Umbilical cord (tissue), 2 donors: Measurements from ENCODE around the gene LGALS7. TPM values are rescaled to one million over a fixed set of nuclear protein-coding genes. Genes with fewer than 3 reads are reported as not detected.

Experiments used
- DNase-seq: peaks from one replicate; pipeline ENCODE4 v3.0.0-alpha.2; 2015; ENCODE audit warnings: low spot score
- total RNA-seq: library from RNA; depleted of rRNA; stranded (reverse); fragments of >200 nt; gene quantifications from one replicate; pipeline ENCODE4 v1.2.3, GENCODE V29; 2014; ENCODE audit warnings: low replicate concordance; ENCODE audit not compliant: insufficient read depth

The LGALS7 gene
- total RNA-seq, 1 donor from 2014 or later: 4.3 TPM

DNA sequence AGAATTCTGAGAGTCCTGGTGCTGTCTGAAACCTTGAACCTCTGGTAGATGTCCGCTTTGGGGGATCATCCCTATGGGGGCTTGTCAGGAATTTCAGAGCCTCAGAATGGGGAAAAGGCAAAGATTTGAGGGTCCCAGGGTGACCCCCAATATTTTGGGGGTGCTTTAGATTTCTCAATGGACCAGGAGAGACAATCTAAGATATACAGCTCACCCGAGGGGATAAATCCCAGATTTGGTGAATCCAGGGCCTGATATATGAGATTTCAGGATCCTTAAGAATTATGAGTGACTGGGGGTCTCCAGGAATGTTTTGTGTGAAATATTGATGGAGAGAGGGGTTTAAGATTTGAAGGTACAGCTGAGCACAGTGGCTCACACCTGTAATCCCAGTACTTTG lies 32.4 kb downstream of the LGALS7 start:
- DNase-seq: no peak

DNA sequence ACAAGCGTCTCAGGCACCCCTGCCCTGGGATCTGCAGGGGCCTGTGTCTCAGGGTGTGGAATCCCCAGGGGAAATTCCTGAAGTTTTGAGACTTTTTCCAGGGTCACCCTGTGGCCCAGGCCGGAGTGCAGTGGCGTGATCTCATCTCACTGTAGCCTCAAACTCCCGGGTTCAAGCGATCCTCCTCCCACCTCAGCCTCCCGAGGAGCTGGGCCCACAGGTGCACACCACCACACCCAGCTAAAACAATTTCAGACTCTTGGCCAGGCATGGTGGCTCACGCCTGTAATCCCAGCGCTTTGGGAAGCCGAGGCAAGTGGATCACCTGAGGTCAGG lies 33.1 kb downstream of the LGALS7 start:
- DNase-seq: no peak

DNA sequence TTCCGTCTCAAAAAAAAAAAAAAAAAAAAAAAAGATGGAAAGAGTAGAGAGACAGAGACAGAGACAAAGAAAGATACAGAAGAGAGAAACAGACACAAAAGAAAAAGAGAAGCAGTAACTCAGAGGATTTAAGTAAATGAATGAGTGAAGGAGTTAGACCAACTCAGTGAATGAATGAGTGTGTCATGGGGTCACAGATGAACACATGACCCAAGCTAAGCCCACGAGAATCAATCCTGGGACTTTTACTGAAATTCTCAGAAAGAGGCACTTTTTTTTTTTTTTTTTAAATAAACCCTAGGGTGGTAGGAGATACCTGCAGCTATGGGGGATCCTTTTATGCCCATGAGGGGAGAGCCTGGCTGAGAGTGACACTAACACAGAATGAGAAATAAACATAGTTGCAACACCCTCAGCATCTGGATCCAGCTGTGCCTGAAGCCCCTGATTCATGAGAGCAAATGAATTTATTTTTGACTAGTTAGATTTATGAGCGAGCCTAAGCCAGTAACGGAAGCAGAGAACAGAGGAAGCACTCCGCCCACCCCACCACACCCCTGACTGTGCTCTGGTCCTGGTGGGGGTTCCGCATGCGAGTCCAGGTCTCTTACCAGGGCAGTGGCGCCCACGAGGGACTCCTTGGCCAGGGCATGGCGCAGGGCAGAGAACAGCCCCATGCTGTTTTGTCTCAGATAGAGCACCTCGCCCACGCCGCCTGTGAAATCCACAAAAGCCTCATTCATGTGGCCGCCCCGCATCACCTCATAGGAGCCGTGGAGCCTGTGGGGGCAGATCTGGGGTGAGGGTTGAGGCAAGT lies 33.7 kb downstream of the LGALS7 start:
- DNase-seq: no peak

DNA sequence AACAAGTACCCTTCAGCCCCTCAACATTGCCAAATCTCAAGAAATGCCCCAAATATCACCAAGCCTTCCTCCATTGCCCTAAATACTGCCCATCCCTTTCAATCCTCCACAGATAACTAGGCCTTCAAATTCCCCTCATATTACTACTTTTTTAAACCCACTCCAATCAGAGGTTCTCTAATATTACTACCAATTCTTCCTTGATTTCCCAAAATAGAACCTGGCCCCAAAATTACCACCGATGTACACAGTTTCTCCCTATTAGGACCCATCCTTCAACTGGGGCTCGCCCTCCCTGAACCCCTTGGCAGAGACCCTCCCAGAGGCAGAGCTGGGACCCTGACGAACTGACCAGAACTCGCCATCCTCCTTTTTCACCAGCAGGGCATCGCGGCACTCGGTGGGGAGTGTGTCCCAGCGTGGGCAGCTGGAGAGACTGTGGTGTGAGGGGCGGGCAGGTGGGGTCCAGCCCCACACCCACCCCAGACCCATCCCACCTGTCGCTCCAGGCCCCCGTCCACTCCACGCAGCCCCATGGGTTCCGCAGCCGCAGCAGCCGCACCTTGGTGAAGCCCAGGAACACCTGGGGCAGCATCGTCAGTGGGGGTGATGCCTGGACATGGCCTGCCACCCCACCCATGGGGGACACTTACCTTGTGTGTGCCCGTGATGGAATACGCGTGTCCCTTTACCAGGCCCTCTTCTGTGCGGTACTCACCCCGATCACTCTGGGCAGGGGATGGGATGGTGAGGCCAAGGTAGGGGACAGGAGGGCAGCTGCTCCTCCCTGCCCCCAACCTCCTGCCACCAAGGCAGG lies 35.2 kb downstream of the LGALS7 start:
- DNase-seq: peak; percentile 0

DNA sequence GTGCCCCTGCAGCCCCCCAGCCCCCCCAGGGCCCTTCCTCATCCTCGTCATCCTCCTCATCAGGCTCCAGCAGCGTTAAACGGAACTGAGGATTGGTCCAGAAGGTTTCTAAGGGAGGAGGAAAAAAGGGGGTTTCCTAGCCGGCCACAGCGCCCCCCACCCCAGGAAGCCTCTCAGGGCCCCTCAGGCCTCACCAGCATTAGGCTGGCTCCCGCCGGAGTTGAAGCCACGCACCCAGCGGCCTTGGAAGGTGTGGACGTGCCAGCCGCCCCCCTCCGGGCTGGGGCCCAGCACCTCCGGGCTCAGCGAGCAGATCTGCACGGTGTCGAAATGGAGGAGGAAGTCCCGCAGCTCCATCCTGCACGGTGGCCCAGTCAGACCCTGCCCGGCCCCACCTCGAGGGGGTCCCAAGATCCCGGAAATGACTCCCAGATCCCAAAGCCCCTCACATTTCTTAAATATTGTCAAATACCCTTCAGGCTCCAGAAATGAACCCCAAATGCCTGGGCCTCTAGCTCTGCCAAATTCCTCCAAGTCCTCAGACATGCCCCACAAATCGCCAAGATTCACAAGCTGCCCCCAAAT lies 35.9 kb downstream of the LGALS7 start:
- peak; percentile 1 for DNase-seq

DNA sequence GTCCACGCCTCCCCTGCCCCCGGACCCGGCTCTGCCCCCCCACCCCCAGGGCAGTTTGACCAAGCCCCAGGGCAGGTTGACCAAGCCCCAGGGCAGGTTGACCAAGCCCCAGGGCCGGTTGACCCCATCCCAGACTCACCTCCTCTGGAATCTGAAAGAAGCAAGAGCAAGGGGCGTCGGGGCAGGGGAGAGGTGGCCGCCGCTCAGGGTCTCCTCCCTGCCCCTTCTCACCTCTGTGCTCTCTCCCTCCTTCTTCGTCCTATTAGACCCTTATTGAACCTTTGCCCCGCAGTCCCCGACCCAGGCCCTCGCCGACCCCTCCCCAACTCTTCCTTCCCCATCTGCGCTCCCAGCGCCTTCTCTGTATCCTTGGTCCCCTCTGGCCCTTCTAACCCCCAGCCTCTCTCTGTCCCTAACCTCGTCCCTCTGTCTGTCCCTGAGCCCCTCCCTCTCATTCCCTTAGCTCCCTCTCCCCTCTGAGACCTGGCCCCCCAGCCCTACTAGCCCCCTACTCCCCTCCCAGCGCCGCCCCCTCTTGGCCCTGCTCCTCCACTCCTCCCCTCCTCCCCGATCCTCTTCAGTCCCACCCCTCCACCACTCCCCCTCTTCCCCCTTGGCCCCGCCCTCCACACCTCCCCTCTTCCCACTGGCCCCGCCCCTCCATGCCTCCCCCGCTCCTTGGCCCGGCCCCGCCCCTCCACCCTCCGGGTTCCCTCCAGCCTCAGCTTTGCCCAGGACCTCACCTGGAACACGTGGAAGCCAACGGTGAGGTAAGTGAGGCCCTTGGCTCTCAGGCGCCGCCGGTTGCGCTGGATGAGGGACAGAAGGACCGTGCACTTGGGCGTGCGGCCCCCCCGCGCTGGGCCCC lies 36.7 kb downstream of the LGALS7 start:
- peak; percentile 36 for DNase-seq

DNA sequence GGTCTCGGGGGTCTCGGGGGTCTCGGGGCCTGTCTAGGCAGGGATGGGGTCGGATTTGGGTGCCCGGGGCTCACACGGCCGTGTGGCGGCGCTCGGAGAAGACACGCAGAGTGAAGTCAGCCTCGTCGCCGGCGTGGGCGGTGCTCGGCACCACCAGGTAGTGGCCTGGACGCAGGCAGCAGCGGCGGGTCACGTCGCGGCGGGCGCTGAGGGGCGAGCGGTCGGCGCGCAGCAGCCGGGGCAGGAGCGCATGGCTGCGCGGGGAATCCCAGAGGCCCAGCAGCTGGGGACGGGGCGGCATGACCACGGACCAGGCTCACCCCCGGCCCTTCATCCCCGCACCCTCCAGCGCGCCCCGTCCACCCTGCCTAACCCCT lies 37.3 kb downstream of the LGALS7 start:
- peak; percentile 34 for DNase-seq

DNA sequence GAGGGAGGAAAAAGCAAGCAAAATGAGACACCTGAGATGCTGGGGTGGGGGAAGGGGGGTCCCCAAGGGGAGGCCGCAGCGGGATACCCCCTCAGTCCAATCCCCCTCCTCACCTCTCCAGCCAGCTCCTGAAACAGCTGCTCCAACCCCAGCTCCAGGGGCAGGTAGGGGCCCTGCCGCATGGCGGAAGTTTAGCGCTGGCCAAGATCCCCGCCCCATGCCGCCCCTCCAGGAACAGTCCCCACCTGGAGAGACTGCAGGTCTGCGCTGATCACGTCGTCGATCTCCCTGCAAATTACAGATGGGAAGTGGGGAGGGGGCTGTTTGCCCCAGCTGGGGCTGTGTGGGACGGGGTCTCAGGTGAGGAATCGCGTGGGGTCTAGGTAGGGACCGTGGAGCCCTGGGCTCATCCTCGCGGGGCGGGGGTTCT lies 38.0 kb downstream of the LGALS7 start:
- DNase-seq: no peak

DNA sequence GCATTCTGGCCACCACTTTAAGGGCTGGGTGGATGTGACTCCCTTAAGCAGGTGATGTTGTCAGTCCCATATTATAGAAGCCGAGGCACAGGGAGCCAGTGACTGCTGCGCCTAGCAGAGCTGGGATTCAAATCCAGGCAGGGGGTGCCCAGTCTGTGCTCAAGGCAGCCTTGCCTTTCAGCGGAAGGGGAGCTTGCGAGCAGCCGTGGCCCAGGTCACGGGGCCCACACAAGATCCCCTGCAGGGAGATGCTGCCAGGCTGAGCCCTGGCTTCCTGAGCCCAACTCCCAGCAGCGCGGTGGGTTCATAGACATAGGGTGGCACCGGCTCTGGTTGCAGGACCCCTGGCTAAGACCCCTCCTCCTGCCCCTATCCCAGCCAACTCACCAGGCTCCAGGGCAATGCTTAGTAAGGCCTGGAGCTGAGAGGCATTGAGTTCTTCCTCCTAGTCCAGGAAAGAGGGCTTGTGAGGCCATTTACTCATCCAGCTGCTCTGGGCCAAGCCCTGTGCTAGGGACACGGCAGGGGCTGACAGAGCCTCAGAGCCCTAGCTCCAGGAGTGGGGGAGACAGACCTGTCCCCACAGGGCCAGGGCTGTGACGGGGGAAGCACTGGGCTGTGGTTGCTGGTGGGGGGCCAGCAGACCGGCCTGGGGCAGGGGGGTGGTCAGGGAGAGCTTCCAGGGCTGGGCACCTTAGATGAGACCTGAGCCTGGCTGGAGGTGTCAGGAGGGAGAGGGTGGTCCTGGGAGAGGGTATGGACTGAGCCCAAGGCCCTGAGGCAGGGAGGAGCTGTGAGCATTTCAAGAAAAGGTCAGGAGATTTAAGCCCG lies 38.7 kb downstream of the LGALS7 start:
- no peak for DNase-seq

DNA sequence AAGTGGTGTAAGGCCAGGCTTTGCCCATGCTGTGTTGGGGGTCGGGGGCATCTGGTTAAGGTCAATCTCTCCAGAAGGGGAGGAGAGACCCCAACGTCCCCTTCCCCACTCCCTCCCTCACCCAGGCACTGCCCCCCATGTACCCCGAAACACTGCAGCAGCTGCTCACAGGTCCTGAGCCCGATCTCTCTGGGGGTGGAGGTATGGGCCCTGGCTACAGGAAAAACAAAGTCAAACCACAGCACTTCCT lies 39.2 kb downstream of the LGALS7 start:
- DNase-seq: no peak

DNA sequence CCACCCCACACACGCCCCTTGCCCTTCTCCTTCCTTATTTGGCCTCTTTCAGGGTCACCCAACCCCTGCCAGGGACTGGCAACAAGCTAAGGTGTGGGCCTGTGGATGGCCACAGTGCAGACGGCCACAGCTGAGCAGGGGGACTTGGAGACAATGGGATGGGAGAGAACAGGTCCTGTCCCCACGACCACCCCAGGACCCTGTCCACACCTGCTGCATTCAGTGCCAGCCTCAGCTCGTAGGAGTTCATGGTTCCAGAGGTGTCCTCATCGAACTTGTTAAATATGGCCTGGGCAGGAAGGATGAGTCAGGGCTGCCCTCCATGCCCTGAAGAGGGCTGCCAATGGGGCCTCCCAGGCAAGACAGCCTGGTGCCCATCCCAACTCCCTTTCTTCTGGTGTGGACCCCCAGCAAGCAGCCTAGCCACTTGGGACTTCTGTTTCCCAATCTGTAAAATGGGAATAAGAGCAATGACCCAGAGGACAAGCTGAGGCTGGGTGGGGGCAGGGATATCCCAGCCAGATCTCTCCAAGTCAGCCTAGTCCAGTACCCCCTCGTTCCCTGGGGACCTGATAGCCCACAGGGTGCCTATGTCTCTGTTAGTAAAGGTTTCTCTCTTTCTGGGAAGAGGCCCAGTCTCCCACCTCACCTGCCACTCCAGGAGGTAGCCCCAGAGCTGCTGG lies 39.7 kb downstream of the LGALS7 start:
- DNase-seq: no peak

DNA sequence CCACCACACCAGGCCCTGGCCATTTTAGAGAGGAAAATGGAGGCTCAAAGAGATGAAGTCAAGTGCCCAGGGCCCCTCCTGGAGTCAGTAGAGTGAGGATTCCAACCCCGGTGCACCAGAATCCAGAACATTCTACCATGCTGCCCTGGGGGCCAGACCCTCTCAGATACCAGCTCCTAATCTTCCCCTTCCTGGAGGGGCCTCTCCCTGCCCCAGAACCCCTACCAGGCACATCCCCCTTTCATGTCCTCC lies 40.1 kb downstream of the LGALS7 start:
- no peak for DNase-seq

DNA sequence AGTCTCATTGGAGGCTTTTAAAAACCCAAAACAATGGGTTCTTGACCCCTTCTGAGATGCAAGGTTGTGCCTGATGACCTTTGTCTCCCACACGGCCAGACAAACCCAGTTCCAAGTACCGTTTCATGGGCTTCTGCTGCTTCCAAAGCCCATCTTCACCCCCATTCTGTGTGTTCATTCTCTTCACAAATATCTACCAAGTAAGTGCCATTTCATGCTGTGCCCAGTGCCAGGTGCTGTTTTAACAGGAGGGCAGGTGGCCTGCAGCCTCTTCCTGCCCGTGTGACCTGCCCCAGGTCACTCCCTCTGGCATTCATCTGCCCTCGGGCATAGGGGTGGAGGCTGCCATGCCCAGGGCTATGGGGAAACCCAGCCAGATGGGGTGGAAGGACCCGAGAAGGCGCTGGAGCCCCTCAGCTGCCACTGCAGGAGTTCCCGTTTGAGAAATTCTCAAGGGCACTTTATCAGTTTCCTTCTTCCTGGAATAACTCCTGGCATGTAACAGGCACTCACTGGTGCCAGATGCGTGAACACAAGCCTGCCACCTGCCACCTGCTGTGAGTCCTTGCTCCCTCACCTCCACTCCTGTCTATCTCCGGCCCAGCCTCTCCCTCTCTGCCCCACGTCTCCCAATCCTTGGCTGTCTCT lies 41.5 kb downstream of the LGALS7 start:
- DNase-seq: no peak

DNA sequence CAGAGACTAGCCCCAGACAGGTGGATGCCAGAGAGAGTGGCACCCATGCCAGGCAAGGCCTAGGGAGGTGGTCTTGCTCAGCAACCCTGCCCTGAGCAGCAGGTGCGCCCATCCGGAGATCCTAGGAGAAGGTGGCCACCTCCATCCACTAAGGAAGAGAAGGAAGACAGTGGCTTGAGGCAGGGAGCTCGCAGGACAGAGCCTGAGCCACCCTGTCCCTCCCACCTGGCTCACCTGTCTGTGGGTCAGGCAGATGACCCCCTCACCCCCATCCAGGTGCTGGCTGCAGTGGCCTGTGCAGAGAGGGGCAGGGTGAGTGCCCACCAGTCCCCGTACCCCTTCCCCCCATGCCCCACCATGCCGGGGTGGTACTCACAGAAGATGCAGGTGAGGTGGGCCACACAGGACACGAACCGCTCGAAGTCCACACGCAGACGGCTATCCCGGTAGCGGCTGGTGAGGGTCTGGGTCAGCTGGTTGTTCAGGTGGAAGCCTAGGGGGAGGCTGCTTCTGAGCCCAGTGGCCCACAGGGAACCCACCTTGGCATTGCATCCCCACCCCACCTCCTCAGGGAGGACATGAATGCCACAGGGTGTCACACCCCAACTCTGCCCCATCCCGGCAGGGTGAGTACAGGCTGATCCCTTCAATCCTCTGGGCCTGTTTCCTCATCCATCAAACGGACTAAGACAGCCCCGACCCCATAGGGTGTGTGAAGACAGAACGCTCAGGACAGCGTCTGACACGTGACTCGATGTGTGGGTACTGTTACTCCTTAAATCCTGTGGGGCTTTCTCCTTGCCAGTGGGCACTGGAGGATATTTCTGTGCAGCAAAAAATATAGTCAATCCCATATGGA lies 42.4 kb downstream of the LGALS7 start:
- no peak for DNase-seq

DNA sequence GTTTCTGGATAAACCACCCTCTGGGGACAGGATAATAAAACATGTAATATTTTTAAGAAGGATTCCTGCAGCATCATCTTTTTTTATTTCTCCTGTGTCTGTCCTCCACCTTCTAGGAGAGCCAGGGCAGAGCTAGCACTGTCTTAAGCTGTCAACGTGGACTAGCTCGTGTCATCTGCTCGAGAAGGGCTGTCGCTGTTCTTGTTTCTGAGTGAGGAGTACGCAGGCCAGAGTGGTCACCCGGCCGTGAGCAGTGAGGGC lies 42.9 kb downstream of the LGALS7 start:
- DNase-seq: no peak

DNA sequence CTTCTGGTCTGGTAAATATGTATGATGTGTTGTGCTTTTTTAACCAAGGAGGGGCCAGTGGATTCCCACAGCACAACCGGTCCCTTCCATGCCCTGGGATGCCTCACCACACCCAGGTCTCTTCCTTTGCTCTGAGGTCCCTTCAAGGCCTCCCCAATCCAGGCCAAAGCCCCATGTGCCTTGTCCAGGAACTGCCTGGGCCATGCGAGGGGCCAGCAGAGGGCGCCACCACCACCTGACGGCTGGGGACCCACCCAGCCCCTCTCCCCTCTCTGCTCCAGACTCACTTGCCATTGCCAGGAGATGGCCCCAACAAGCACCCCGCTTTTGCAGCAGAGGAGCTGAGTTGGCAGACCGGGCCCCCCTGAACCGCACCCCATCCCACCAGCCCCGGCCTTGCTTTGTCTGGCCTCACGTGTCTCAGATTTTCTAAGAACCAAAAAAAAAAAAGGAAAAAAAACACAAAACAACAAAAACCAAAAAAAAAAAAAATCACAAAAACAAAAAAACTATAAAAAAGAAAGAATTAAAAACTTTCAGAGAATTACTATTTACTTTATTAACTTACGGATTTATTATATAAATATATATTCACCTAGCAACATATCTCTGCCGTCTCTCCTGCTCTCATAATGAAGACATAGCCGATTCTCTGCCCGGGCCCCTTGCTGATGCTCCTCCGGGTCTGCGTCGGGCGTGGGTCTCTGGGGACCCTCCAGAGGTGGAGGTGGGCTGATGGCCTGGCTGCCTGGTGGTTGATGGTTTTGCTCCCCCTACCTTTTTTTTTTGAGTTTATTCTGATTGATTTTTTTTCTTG lies 43.5 kb downstream of the LGALS7 start:
- peak; percentile 46 for DNase-seq

DNA sequence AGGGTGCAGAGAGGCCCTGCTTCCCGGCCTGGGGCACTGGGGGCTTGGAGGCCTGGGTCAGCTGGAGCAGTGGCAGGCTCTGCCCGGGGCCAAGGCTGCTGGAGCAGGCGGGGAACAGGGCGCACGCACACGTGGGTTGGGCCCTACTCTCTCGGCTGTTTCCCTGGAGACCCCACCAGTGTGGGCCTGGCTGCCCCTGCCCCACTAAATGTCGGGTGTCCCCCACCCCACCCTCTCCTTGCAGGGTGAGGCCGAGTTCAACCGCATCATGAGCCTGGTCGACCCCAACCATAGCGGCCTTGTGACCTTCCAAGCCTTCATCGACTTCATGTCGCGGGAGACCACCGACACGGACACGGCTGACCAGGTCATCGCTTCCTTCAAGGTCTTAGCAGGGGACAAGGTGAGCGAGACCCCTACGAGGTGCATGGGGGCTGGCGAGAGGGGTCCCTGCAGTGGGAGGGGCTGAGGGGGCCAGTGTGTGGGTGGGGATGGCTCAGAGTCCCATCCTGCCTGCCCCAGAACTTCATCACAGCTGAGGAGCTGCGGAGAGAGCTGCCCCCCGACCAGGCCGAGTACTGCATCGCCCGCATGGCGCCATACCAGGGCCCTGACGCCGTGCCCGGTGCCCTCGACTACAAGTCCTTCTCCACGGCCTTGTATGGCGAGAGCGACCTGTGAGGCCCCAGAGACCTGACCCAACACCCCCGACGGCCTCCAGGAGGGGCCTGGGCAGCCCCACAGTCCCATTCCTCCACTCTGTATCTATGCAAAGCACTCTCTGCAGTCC lies 44.4 kb downstream of the LGALS7 start:
- no peak for DNase-seq
